ENCODE measurements around the gene PPOX. TPM values are rescaled to one million over a fixed set of nuclear protein-coding genes. Genes with fewer than 3 reads are reported as not detected.

The PPOX gene
- polyA plus RNA-seq, 3 donors: 31.9 to 38.8 (median 35.0) TPM

DNA sequence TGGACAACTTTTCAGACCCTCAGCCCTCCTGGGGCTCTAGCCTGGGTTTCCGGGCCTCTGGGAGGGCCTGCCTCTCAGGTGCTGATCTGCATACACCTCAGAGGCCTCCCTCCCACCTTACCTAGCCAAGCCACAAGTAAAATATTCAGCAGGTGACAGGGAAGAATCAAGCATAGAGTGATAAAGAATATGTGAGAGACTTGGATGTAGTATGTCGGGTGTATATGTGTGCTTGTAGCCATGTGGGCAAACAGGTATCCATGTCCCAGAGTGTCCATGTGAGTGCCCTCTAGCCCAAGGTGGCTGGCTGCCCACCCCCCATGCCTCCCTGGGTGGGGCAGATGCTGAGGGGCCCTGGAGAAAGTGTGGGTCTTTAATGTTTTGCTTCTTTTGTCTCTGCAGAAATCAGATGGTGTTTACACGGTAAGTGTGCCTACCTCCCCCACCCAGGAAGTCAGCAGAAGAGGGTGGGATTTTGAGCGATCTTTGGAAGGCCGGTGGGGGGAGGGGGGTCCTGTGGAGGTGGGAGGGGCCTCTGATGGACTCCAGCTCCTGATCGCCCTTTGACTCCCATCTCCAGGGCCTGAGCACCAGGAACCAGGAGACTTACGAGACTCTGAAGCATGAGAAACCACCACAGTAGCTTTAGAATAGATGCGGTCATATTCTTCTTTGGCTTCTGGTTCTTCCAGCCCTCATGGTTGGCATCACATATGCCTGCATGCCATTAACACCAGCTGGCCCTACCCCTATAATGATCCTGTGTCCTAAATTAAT lies 52.3 kb downstream of the PPOX start:
- DNase-seq (ENCODE audit: low read depth in 3 of 3, low spot score in 2 of 3): no peak

DNA sequence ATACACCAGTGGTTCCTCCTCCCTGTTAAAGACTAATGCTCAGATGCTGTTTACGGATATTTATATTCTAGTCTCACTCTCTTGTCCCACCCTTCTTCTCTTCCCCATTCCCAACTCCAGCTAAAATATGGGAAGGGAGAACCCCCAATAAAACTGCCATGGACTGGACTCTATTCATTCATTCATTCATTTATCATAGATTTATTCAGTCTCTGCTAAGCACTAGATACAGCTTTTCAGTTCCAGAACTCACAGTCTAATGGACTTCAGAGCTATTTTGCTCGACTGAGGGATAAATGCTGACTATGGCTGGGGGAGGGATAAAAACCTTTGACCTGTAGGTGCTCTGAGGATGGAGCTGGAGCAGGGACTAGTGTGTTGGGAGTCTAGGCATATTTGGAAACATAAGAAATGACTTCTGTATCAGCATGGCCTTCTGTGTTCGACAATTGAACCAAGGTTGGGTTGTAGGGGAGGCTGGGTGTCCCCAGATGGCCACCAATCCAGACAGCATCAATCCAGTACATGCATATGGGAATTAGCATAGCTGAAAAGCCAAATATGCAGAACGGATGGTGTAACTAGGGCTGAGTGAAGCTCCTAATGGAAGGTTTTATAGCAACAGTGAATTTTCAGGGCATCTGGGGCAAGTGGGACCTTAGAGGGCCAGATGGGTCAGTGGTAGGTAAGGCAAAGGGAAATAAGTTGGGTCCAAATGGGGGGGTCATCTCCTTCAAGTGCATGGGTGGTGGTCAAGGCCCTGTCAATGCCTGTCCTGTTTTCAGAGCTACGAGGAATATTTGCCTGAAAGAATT lies 53.1 kb downstream of the PPOX start:
- DNase-seq (ENCODE audit: low read depth in 3 of 3, low spot score in 2 of 3): no peak

DNA sequence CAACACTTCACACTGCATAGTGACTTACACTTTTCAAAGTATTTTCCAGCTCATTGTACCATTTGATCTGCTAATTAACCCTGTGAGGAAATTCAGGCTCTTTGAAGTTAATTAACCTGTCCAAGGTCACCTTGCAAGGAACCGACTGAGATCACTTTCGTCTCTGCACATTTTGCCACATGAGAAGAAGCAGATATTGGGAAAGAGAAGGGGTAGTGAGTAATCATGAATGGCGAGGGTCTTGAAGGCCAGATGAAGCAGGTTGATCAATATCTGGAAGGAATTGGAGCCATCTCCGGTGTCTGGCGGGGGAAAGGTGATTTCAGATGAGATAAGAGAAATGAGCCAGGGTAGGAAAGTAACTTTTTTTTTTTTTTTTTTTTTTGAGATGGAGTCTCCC lies 53.8 kb downstream of the PPOX start:
- DNase-seq (ENCODE audit: low read depth in 3 of 3, low spot score in 2 of 3): no peak

Other genes starting within 250 kb of the PPOX start
- gene ITLN2, start 211.6 kb upstream of the PPOX start, polyA plus RNA-seq (ENCODE audit: insufficient read length in 3 of 3): under 1 TPM in 1 of 3 donors, not detected in 2; 0.47 TPM
- 100 to 1,000 TPM in 1 of 3 donors, 10 to 100 TPM in 2; 93.8 to 100 (median 93.9) TPM for gene F11R, start 145.3 kb upstream of the PPOX start, polyA plus RNA-seq (ENCODE audit: insufficient read length in 3 of 3)
- 10 to 100 TPM; 43.0 to 52.1 (median 49.5) TPM for gene TSTD1, start 127.5 kb upstream of the PPOX start, polyA plus RNA-seq (ENCODE audit: insufficient read length in 3 of 3)
- gene USF1, start 120.4 kb upstream of the PPOX start, polyA plus RNA-seq (ENCODE audit: insufficient read length in 3 of 3): 10 to 100 TPM; 55.5 to 60.9 (median 60.2) TPM
- gene ARHGAP30, start 96.5 kb upstream of the PPOX start, polyA plus RNA-seq (ENCODE audit: insufficient read length in 3 of 3): 1 to 10 TPM; 1.9 to 2.2 (median 2.0) TPM
- gene NECTIN4, start 76.9 kb upstream of the PPOX start, polyA plus RNA-seq (ENCODE audit: insufficient read length in 3 of 3): 1 to 10 TPM; 1.4 to 3.9 (median 3.5) TPM
- gene KLHDC9, start 68.1 kb upstream of the PPOX start, polyA plus RNA-seq (ENCODE audit: insufficient read length in 3 of 3): 10 to 100 TPM; 16.4 to 18.7 (median 17.6) TPM
- gene PFDN2, start 48.4 kb upstream of the PPOX start, polyA plus RNA-seq (ENCODE audit: insufficient read length in 3 of 3): 10 to 100 TPM; 79.7 to 87.7 (median 84.3) TPM
- gene NIT1, start 48.3 kb upstream of the PPOX start, polyA plus RNA-seq (ENCODE audit: insufficient read length in 3 of 3): 10 to 100 TPM; 49.0 to 52.7 (median 51.3) TPM
- gene DEDD, start 33.8 kb upstream of the PPOX start, polyA plus RNA-seq (ENCODE audit: insufficient read length in 3 of 3): 10 to 100 TPM; 41.5 to 46.0 (median 43.2) TPM
- 100 to 1,000 TPM; 173 to 177 (median 174) TPM for gene UFC1, start 12.4 kb upstream of the PPOX start, polyA plus RNA-seq (ENCODE audit: insufficient read length in 3 of 3)
- 10 to 100 TPM; 43.4 to 48.1 (median 47.9) TPM for gene USP21, start 6.9 kb upstream of the PPOX start, polyA plus RNA-seq (ENCODE audit: insufficient read length in 3 of 3)
- 10 to 100 TPM; 31.5 to 37.3 (median 34.1) TPM for gene B4GALT3, start 11.1 kb downstream of the PPOX start, polyA plus RNA-seq (ENCODE audit: insufficient read length in 3 of 3)
- gene ADAMTS4, start 32.6 kb downstream of the PPOX start, polyA plus RNA-seq (ENCODE audit: insufficient read length in 3 of 3): 1 to 10 TPM in 2 of 3 donors, under 1 TPM in 1; 0.83 to 1.1 (median 1.1) TPM
- gene NDUFS2, start 35.9 kb downstream of the PPOX start, polyA plus RNA-seq (ENCODE audit: insufficient read length in 3 of 3): 100 to 1,000 TPM; 206 to 223 (median 214) TPM
- gene FCER1G, start 48.9 kb downstream of the PPOX start, polyA plus RNA-seq (ENCODE audit: insufficient read length in 3 of 3): 10 to 100 TPM; 13.8 to 15.6 (median 14.4) TPM
- gene APOA2, start 57.2 kb downstream of the PPOX start, polyA plus RNA-seq (ENCODE audit: insufficient read length in 3 of 3): 1 to 10 TPM in 2 of 3 donors, not detected in 1; 2.0 to 4.4 TPM
- 10 to 100 TPM; 15.9 to 16.7 (median 16.4) TPM for gene TOMM40L, start 59.6 kb downstream of the PPOX start, polyA plus RNA-seq (ENCODE audit: insufficient read length in 3 of 3)
- 1 to 10 TPM; 1.5 to 4.7 (median 4.1) TPM for gene NR1I3, start 71.8 kb downstream of the PPOX start, polyA plus RNA-seq (ENCODE audit: insufficient read length in 3 of 3)
- gene PCP4L1, start 92.3 kb downstream of the PPOX start, polyA plus RNA-seq (ENCODE audit: insufficient read length in 3 of 3): 1 to 10 TPM in 1 of 3 donors, under 1 TPM in 2; 0.86 to 1.4 (median 0.96) TPM
- gene MPZ, start 143.5 kb downstream of the PPOX start, polyA plus RNA-seq (ENCODE audit: insufficient read length in 3 of 3): 1 to 10 TPM; 3.0 to 3.6 (median 3.1) TPM
- gene SDHC, start 148.0 kb downstream of the PPOX start, polyA plus RNA-seq (ENCODE audit: insufficient read length in 3 of 3): 100 to 1,000 TPM; 283 to 300 (median 290) TPM
- 10 to 100 TPM; 13.6 to 17.6 (median 15.8) TPM for gene CFAP126, start 201.4 kb downstream of the PPOX start, polyA plus RNA-seq (ENCODE audit: insufficient read length in 3 of 3)